Natural killer cell (primary cell): ENCODE data around the gene C1QTNF2. TPM values are rescaled to one million over a fixed set of nuclear protein-coding genes. Genes with fewer than 3 reads are reported as not detected.

Source experiments
- ATAC-seq, 3 donors: fragments of 150-1000 bp in 2 of 3; fragments of 200-7000 bp in 1 of 3; cut with Tn5 transposase; 1 replicate in 1 of 3; 2 replicates in 2 of 3; pipeline ENCODE4 v1.10.0; 2021; ENCODE audit warnings: mild to moderate bottlenecking in 2 of 3, moderate library complexity in 2 of 3
- DNase-seq, 2 donors: peaks; one replicate each; pipeline versions ENCODE4 v3.0.0 to v3.0.0-alpha.2; 2013 to 2021; ENCODE audit warnings: mixed read lengths in 1 of 2
- H3K27ac ChIP-seq: one replicate; pipeline ENCODE4 v1.5.1; 2013; ENCODE audit warnings: mild to moderate bottlenecking, low read length
- H3K27me3 ChIP-seq: one replicate; pipeline ENCODE4 v1.6.1; 2013; ENCODE audit warnings: low read length; ENCODE audit not compliant: control insufficient read depth, insufficient read depth
- H3K36me3 ChIP-seq: one replicate; pipeline ENCODE4 v1.6.1; 2013; ENCODE audit warnings: low read length; ENCODE audit not compliant: control insufficient read depth, insufficient read depth
- H3K4me1 ChIP-seq: one replicate; pipeline ENCODE4 v1.6.1; 2013; ENCODE audit warnings: low read length; ENCODE audit not compliant: control insufficient read depth, insufficient read depth
- H3K4me3 ChIP-seq: one replicate; pipeline ENCODE4 v1.5.1; 2013; ENCODE audit warnings: low read length
- H3K9me3 ChIP-seq: one replicate; pipeline ENCODE4 v1.6.1; 2013; ENCODE audit warnings: low read length; ENCODE audit not compliant: control insufficient read depth, insufficient read depth
- H3K27ac Mint-ChIP-seq, 2 donors: one replicate each; pipeline ENCODE4 v1.8.0; 2022; ENCODE audit warnings: mild to moderate bottlenecking in 2 of 2, mixed read lengths in 2 of 2, moderate library complexity in 1 of 2
- H3K27me3 Mint-ChIP-seq, 2 donors: one replicate each; pipeline ENCODE4 v1.8.0; 2022; ENCODE audit warnings: low read depth in 2 of 2, mixed read lengths in 2 of 2
- H3K36me3 Mint-ChIP-seq: one replicate; pipeline ENCODE4 v1.8.0; 2022; ENCODE audit warnings: mixed read lengths
- H3K4me1 Mint-ChIP-seq, 2 donors: one replicate each; pipeline ENCODE4 v1.8.0; 2022; ENCODE audit warnings: mixed read lengths in 2 of 2
- H3K4me3 Mint-ChIP-seq: one replicate; pipeline ENCODE4 v1.8.0; 2022; ENCODE audit warnings: mild to moderate bottlenecking, moderate library complexity, mixed read lengths
- H3K9me3 Mint-ChIP-seq, 2 donors: one replicate each; pipeline ENCODE4 v1.8.0; 2022; ENCODE audit warnings: mixed read lengths in 2 of 2
- CTCF ChIP-seq: fragments of 200-600 bp; IDR thresholded peaks from one replicate; pipeline ENCODE4 v1.8.0; 2022; ENCODE audit warnings: antibody characterized with exemption
- WGBS: methylation state at CpG from one replicate; pipeline ENCODE4 v1.1.7; 2013; ENCODE audit warnings: missing lambda C conversion rate; ENCODE audit not compliant: insufficient coverage; 5-methylcytosine and 5-hydroxymethylcytosine counted together
- intact Hi-C: fragments of 100-400 bp; cut with micrococcal nuclease; formaldehyde crosslinking; loops from one replicate; pipeline ENCODE4 v1.14.2; 2022
- total RNA-seq, 4 donors: library from RNA; stranded (reverse); fragments of 120-200 nt in 1 of 4; gene quantifications; one replicate each; pipeline versions ENCODE4 v1.2.3 to v1.2.4, GENCODE V29; 2013 to 2022

The C1QTNF2 gene
- total RNA-seq, 3 donors from 2014 or later (not counting 1 experiment from before 2014, with no cell fraction given) = not detected

- no peak overlapping the region for H3K27ac Mint-ChIP-seq
- no peak for ATAC-seq
- intact Hi-C loops = no loop called here
- peaks cover 0 to 5% of the 10 kb centered on the region in 2 donors for H3K4me1 Mint-ChIP-seq
- H3K9me3 Mint-ChIP-seq = no peaks in the 10 kb centered on the region
- Histone ChIP-seq H3K4me1 (no peaks in the 10 kb centered on the region), H3K36me3 (no peaks in the 10 kb centered on the region), H3K27me3 (no peaks in the 10 kb centered on the region), H3K9me3 (no peaks in the 10 kb centered on the region), H3K4me3 (no peak overlapping the region), H3K27ac (no peak overlapping the region)
- H3K4me3 Mint-ChIP-seq = no peak overlapping the region
- DNase-seq = no peak
- TF ChIP-seq CTCF = no peak
- H3K36me3 Mint-ChIP-seq = no peaks in the 10 kb centered on the region
- WGBS = 87% methylated on average over 6 of the region's 7 CpGs
- H3K27me3 Mint-ChIP-seq = peaks cover 2 to 12% of the 10 kb centered on the region in 2 donors
Observed at GRCh38 chr5:160357861-160358411, 12.5 kb downstream of the C1QTNF2 start.

- no peaks in the 10 kb centered on the region for H3K36me3 ChIP-seq
- H3K27ac ChIP-seq = no peak overlapping the region
- Mint-ChIP-seq H3K4me3 (no peak overlapping the region), H3K36me3 (no peaks in the 10 kb centered on the region), H3K4me1 (peaks cover 0 to 5% of the 10 kb centered on the region in 2 donors), H3K27ac (no peak overlapping the region), H3K9me3 (no peaks in the 10 kb centered on the region), H3K27me3 (peaks cover 2 to 12% of the 10 kb centered on the region in 2 donors)
- H3K4me1 ChIP-seq = no peaks in the 10 kb centered on the region
- DNase-seq (no peak), ATAC-seq (no peak)
- TF ChIP-seq CTCF = no peak
- intact Hi-C loops = no loop called here
- no peak overlapping the region for H3K4me3 ChIP-seq
- H3K27me3 ChIP-seq = no peaks in the 10 kb centered on the region
- 86% methylated on average over 7 of the region's 7 CpGs for WGBS
- no peaks in the 10 kb centered on the region for H3K9me3 ChIP-seq
Observed at GRCh38 chr5:160357394-160357793, 13.0 kb downstream of the C1QTNF2 start.

- Mint-ChIP-seq H3K27ac (no peak overlapping the region), H3K9me3 (no peaks in the 10 kb centered on the region), H3K27me3 (peaks cover 2 to 12% of the 10 kb centered on the region in 2 donors), H3K36me3 (no peaks in the 10 kb centered on the region), H3K4me1 (peaks cover 0 to 5% of the 10 kb centered on the region in 2 donors), H3K4me3 (no peak overlapping the region)
- Histone ChIP-seq H3K27ac (no peak overlapping the region), H3K36me3 (no peaks in the 10 kb centered on the region), H3K4me1 (no peaks in the 10 kb centered on the region), H3K27me3 (no peaks in the 10 kb centered on the region), H3K4me3 (no peak overlapping the region), H3K9me3 (no peaks in the 10 kb centered on the region)
- WGBS = 93% methylated on average over 6 of the region's 7 CpGs
- intact Hi-C loops = no loop called here
- DNase-seq (no peak), ATAC-seq (no peak)
- no peak for TF ChIP-seq CTCF
Observed at GRCh38 chr5:160356550-160357347, 13.7 kb downstream of the C1QTNF2 start.
